ENCODE data around the gene NFIB.

Gene NFIB

DNA sequence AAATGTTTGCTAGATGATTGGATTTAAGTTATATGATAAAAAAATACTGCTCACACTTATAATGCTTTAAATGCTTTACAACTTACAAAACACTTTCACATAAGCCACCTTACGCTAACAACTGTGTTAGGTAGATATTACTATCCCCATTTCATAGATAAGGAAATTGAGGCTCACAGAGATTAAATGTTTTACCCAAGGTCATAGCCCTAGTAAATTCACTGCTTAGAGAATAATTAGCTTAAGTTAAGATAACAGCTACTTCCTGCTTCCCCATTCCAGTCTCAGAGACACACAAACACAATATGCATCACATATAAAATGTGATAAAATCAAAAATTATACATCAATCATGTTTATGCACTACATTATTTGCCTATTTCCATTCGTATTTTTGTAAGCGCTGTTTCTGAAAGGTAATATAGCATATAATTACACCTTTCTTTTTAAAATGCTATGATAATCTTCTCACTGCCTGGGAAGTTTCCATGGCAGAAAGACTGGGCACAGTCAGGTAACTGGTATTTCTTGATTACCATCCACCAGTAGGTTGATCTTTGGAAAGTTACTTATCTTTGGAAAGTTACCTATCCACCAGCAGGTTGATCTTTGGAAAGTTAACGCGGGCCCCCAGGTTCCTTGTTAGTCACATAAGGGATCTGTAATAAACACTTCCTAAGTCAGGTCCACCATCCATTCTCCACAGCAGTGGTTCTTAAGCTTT, 101.1 kb downstream of the NFIB start:
- Histone ChIP-seq H4K20me1 (ENCODE audit: insufficient read depth, low read length, poor library complexity, severe bottlenecking) (no peaks in the 10 kb centered on the region), H3K79me2 (ENCODE audit: insufficient read depth, low read length) (no peaks in the 10 kb centered on the region), H3K4me3 (ENCODE audit: low read length, poor library complexity, severe bottlenecking) (no peak overlapping the region), H3K9ac (ENCODE audit: low read depth, low read length, poor library complexity, severe bottlenecking) (no peak overlapping the region), H3K9me3 (ENCODE audit: insufficient read depth, low read depth, low read length) (no peaks in the 10 kb centered on the region), H3K9me2 (replicated peaks; ENCODE audit: low read depth, low read length) (no peaks in the 10 kb centered on the region), H3K4me2 (ENCODE audit: low read depth, low read length, poor library complexity, severe bottlenecking) (no peak overlapping the region), H3K36me3 (ENCODE audit: insufficient read depth, low read length) (no peaks in the 10 kb centered on the region), H3K4me1 (ENCODE audit: insufficient read depth, low read length, poor library complexity, severe bottlenecking) (peaks cover 9% of the 10 kb centered on the region), H2AFZ (ENCODE audit: low read length) (no peak overlapping the region), H3F3A (ENCODE audit: low read depth) (no peaks in the 10 kb centered on the region), H3K27me3 (ENCODE audit: insufficient read depth, low read length, poor library complexity, severe bottlenecking) (no peaks in the 10 kb centered on the region)
- TF ChIP-seq, protein P1, sequence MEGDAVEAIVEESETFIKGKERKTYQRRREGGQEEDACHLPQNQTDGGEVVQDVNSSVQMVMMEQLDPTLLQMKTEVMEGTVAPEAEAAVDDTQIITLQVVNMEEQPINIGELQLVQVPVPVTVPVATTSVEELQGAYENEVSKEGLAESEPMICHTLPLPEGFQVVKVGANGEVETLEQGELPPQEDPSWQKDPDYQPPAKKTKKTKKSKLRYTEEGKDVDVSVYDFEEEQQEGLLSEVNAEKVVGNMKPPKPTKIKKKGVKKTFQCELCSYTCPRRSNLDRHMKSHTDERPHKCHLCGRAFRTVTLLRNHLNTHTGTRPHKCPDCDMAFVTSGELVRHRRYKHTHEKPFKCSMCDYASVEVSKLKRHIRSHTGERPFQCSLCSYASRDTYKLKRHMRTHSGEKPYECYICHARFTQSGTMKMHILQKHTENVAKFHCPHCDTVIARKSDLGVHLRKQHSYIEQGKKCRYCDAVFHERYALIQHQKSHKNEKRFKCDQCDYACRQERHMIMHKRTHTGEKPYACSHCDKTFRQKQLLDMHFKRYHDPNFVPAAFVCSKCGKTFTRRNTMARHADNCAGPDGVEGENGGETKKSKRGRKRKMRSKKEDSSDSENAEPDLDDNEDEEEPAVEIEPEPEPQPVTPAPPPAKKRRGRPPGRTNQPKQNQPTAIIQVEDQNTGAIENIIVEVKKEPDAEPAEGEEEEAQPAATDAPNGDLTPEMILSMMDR (conservative IDR thresholded peaks at IDR 0.05; ENCODE audit: low read length): no peak
- TF ChIP-seq EZH2phosphoT487 (IDR thresholded peaks at IDR 0.05; ENCODE audit: borderline replicate concordance): no peak

DNA sequence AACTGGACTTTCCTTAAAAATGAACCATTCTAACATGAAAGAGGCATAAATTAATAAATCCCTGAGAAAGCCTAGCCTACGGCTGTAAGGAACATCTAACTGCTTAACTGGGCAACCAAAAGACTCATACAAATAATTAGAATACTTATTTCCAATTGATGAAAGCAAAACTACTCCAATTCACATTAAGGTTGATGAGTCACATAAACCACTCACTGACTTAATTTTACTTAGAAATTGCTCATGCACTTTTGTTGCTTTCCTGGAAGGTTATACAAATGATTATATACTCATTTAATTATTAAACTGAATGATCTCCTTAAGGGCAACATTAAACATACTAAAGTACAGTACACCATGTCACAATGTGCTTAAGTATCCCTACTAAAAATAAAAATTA, 101.9 kb downstream of the NFIB start:
- Histone ChIP-seq H3K4me3 (ENCODE audit: low read length, poor library complexity, severe bottlenecking) (no peak overlapping the region), H3K9me3 (ENCODE audit: insufficient read depth, low read depth, low read length) (no peaks in the 10 kb centered on the region), H3K79me2 (ENCODE audit: insufficient read depth, low read length) (no peaks in the 10 kb centered on the region), H3K9ac (ENCODE audit: low read depth, low read length, poor library complexity, severe bottlenecking) (no peak overlapping the region), H3K9me2 (replicated peaks; ENCODE audit: low read depth, low read length) (no peaks in the 10 kb centered on the region), H3K36me3 (ENCODE audit: insufficient read depth, low read length) (no peaks in the 10 kb centered on the region), H3K27me3 (ENCODE audit: insufficient read depth, low read length, poor library complexity, severe bottlenecking) (no peaks in the 10 kb centered on the region), H4K20me1 (ENCODE audit: insufficient read depth, low read length, poor library complexity, severe bottlenecking) (no peaks in the 10 kb centered on the region), H3F3A (ENCODE audit: low read depth) (no peaks in the 10 kb centered on the region), H3K4me1 (ENCODE audit: insufficient read depth, low read length, poor library complexity, severe bottlenecking) (peaks cover 17% of the 10 kb centered on the region), H3K4me2 (ENCODE audit: low read depth, low read length, poor library complexity, severe bottlenecking) (no peak overlapping the region), H2AFZ (ENCODE audit: low read length) (no peak overlapping the region)
- TF ChIP-seq, protein P1 (conservative IDR thresholded peaks at IDR 0.05; ENCODE audit: low read length): no peak
- TF ChIP-seq EZH2phosphoT487 (IDR thresholded peaks at IDR 0.05; ENCODE audit: borderline replicate concordance): no peak

DNA sequence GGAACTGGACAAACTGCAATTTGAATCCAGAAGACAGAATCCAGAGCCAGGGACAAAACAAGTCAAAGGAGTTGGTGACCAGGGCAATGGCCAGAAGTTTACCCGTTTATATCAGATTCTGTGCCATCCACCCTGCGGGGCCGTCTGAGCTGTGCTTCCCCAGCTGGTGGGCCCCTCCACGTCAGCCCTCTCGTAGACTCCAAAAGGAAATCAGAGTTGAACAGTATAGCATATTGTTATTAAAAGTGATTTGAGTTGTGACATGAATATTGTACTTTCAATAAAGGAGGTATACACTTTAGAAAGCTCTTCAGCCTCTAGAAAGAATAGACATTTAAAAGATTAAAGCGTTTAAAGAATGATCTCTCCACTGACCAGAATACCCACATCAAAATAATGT, 102.4 kb downstream of the NFIB start:
- Histone ChIP-seq H2AFZ (ENCODE audit: low read length) (no peak overlapping the region), H3K79me2 (ENCODE audit: insufficient read depth, low read length) (no peaks in the 10 kb centered on the region), H3K36me3 (ENCODE audit: insufficient read depth, low read length) (no peaks in the 10 kb centered on the region), H3K9ac (ENCODE audit: low read depth, low read length, poor library complexity, severe bottlenecking) (no peak overlapping the region), H3K4me1 (ENCODE audit: insufficient read depth, low read length, poor library complexity, severe bottlenecking) (peaks cover 18% of the 10 kb centered on the region), H3F3A (ENCODE audit: low read depth) (no peaks in the 10 kb centered on the region), H3K4me3 (ENCODE audit: low read length, poor library complexity, severe bottlenecking) (no peak overlapping the region), H3K27me3 (ENCODE audit: insufficient read depth, low read length, poor library complexity, severe bottlenecking) (no peaks in the 10 kb centered on the region), H4K20me1 (ENCODE audit: insufficient read depth, low read length, poor library complexity, severe bottlenecking) (no peaks in the 10 kb centered on the region), H3K4me2 (ENCODE audit: low read depth, low read length, poor library complexity, severe bottlenecking) (no peak overlapping the region), H3K9me2 (replicated peaks; ENCODE audit: low read depth, low read length) (no peaks in the 10 kb centered on the region), H3K9me3 (ENCODE audit: insufficient read depth, low read depth, low read length) (no peaks in the 10 kb centered on the region)
- TF ChIP-seq, protein P1 (conservative IDR thresholded peaks at IDR 0.05; ENCODE audit: low read length): no peak
- TF ChIP-seq EZH2phosphoT487 (IDR thresholded peaks at IDR 0.05; ENCODE audit: borderline replicate concordance): no peak
